Hepatocyte (in vitro differentiated cells): Measurements from ENCODE around the gene CNFN. TPM values are rescaled to one million over a fixed set of nuclear protein-coding genes. Genes with fewer than 3 reads are reported as not detected.

Source experiments
- DNase-seq: peaks from one replicate; pipeline ENCODE4 v3.0.0-alpha.2; 2016; ENCODE audit warnings: low spot score
- H2AFZ ChIP-seq: fragments of 200-600 bp; sonication (generic); 2 replicates; pipeline ENCODE4 v1.6.0; 2016; ENCODE audit warnings: antibody characterized with exemption, mild to moderate bottlenecking
- H3K27ac ChIP-seq: fragments of 200-600 bp; sonication (generic); 2 replicates; pipeline ENCODE4 v1.5.1; 2016; ENCODE audit warnings: mild to moderate bottlenecking
- H3K27me3 ChIP-seq: fragments of 200-600 bp; sonication (generic); 2 replicates; pipeline ENCODE4 v1.6.1; 2016
- H3K36me3 ChIP-seq: fragments of 200-600 bp; sonication (generic); replicated peaks from 2 replicates; pipeline ENCODE4 v1.5.1; 2016; ENCODE audit warnings: low read depth; ENCODE audit not compliant: insufficient read depth
- H3K4me1 ChIP-seq: fragments of 200-600 bp; sonication (generic); 2 replicates; pipeline ENCODE4 v1.5.1; 2016; ENCODE audit warnings: mild to moderate bottlenecking, moderate library complexity; ENCODE audit not compliant: insufficient read depth
- H3K4me2 ChIP-seq: fragments of 200-600 bp; sonication (generic); 2 replicates; pipeline ENCODE4 v1.6.0; 2016
- H3K4me3 ChIP-seq: fragments of 200-600 bp; sonication (generic); 2 replicates; pipeline ENCODE4 v1.5.1; 2016; ENCODE audit warnings: mild to moderate bottlenecking
- H3K79me2 ChIP-seq: fragments of 200-600 bp; sonication (generic); 2 replicates; pipeline ENCODE4 v1.6.0; 2017; ENCODE audit warnings: mild to moderate bottlenecking
- H3K9me2 ChIP-seq: fragments of 200-600 bp; sonication (generic); replicated peaks from 2 replicates; pipeline ENCODE4 v1.6.0; 2017; ENCODE audit warnings: mild to moderate bottlenecking; ENCODE audit not compliant: insufficient read depth
- H3K9me3 ChIP-seq: fragments of 200-600 bp; sonication (generic); 2 replicates; pipeline ENCODE4 v1.5.1; 2016; ENCODE audit warnings: low read depth, mild to moderate bottlenecking
- H4K20me1 ChIP-seq: fragments of 200-600 bp; sonication (generic); 2 replicates; pipeline ENCODE4 v1.6.0; 2016; ENCODE audit warnings: mild to moderate bottlenecking; ENCODE audit not compliant: insufficient read depth, poor library complexity, severe bottlenecking
- CTCF ChIP-seq: fragments of 200-600 bp; sonication (generic); IDR thresholded peaks from 2 replicates; pipeline ENCODE4 v1.5.1; 2016; ENCODE audit warnings: antibody characterized with exemption, mild to moderate bottlenecking; ENCODE audit not compliant: poor library complexity
- EZH2 ChIP-seq: fragments of 200-600 bp; sonication (generic); IDR thresholded peaks from 2 replicates; pipeline ENCODE4 v1.6.1; 2016; ENCODE audit warnings: antibody characterized with exemption, mild to moderate bottlenecking, borderline replicate concordance
- EZH2phosphoT487 ChIP-seq: fragments of 200-600 bp; sonication (generic); IDR thresholded peaks from one replicate; pipeline ENCODE4 v1.6.1; 2018; ENCODE audit warnings: antibody characterized with exemption, mild to moderate bottlenecking, low read depth, moderate library complexity; ENCODE audit not compliant: unreplicated experiment, severe bottlenecking
- WGBS: methylation state at CpG from one replicate; pipeline ENCODE4 v1.1.6; 2016; ENCODE audit warnings: low lambda C conversion rate; ENCODE audit errors: missing lambda C conversion rate; 5-methylcytosine and 5-hydroxymethylcytosine counted together
- polyA plus RNA-seq: library from polyadenylated mRNA; unstranded; fragments of >200 nt; fragmentation: Nextera tagmentation; extraction: Ambion mirVana; gene quantifications from 2 replicates; pipeline ENCODE4 v1.2.1, GENCODE V29; 2016
- total RNA-seq: library from RNA; depleted of rRNA; stranded (reverse); fragments of >200 nt; gene quantifications from 2 replicates; pipeline ENCODE4 v1.2.3, GENCODE V29; 2014

The CNFN gene
- total and polyA plus RNA-seq, 2 experiments from 2014 or later, result 0.93 to 8.3 TPM

DNA sequence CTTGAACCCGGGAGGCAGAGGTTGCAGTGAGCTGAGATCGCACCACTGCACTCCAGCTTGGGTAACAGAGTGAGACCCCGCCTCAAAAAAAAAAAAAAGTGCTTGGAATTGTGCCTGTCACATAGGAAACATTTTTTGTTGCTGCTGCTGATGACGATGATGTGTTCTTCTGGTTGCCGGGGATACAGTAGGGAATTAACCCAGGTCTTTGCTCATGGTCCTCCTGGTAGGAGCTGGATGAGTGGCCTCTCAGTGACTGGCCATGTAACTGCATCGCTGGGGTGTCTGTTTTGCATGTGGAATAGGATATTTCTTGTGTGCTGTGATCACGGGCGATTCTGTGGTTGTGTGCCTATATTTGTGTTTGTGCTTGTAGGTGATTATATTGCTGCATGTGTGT lies 4.7 kb upstream of the CNFN start:
- no peak for DNase-seq
- Histone ChIP-seq H3K36me3 (no peaks in the 10 kb centered on the region), H3K4me3 (no peak overlapping the region), H3K9me2 (no peaks in the 10 kb centered on the region), H2AFZ (no peak overlapping the region), H4K20me1 (no peaks in the 10 kb centered on the region), H3K27ac (no peak overlapping the region), H3K79me2 (peaks cover 7% of the 10 kb centered on the region), H3K27me3 (peaks cover 21% of the 10 kb centered on the region), H3K4me2 (no peak overlapping the region), H3K4me1 (peaks cover 12% of the 10 kb centered on the region), H3K9me3 (no peaks in the 10 kb centered on the region)
- 94% methylated on average over 8 of the region's 8 CpGs for WGBS
- no peak for TF ChIP-seq EZH2
- TF ChIP-seq CTCF, result no peak
- no peak for TF ChIP-seq EZH2phosphoT487

GRCh38 chr19:42392165-42392564 lies 2.1 kb upstream of the CNFN start:
- no peak for DNase-seq
- no peak overlapping the region for H3K27ac ChIP-seq
- no peaks in the 10 kb centered on the region for H3K36me3 ChIP-seq
- H3K9me2 ChIP-seq, result no peaks in the 10 kb centered on the region
- H3K79me2 ChIP-seq, result no peaks in the 10 kb centered on the region
- peaks cover 26% of the 10 kb centered on the region for H3K27me3 ChIP-seq
- no peak overlapping the region for H2AFZ ChIP-seq
- no peak overlapping the region for H3K4me2 ChIP-seq
- TF ChIP-seq CTCF (no peak), EZH2 (no peak), EZH2phosphoT487 (no peak)
- no peak overlapping the region for H3K4me3 ChIP-seq
- no peaks in the 10 kb centered on the region for H4K20me1 ChIP-seq
- H3K4me1 ChIP-seq, result peaks cover 5% of the 10 kb centered on the region
- no peaks in the 10 kb centered on the region for H3K9me3 ChIP-seq
- 68% methylated on average over 4 of the region's 4 CpGs for WGBS

- WGBS, result 88% methylated on average over 17 of the region's 20 CpGs
- no peak for DNase-seq
- TF ChIP-seq EZH2phosphoT487 (no peak), CTCF (no peak), EZH2 (no peak)
- H3K27ac ChIP-seq, result no peak overlapping the region
- no peaks in the 10 kb centered on the region for H3K9me2 ChIP-seq
- H2AFZ ChIP-seq, result no peak overlapping the region
- H3K27me3 ChIP-seq, result peaks cover 26% of the 10 kb centered on the region
- no peaks in the 10 kb centered on the region for H3K36me3 ChIP-seq
- no peak overlapping the region for H3K4me3 ChIP-seq
- H3K79me2 ChIP-seq, result no peaks in the 10 kb centered on the region
- no peaks in the 10 kb centered on the region for H3K9me3 ChIP-seq
- H3K4me1 ChIP-seq, result no peaks in the 10 kb centered on the region
- H4K20me1 ChIP-seq, result no peaks in the 10 kb centered on the region
- H3K4me2 ChIP-seq, result no peak overlapping the region
Observed at GRCh38 chr19:42388851-42389489, 1.1 kb downstream of the CNFN start.
